ENCODE measurements around the gene FDX1.

- TF ChIP-seq CTCF (IDR thresholded peaks at IDR 0.05; ENCODE audit: low read depth, low read length) (no peak), EZH2phosphoT487 (IDR thresholded peaks at IDR 0.05; ENCODE audit: low read depth) (no peak)
Measured at GRCh38 chr11:110450246-110450645, 20.5 kb downstream of the FDX1 start.

Data from OCI-LY3 (cell line).